H1 (cell line): ENCODE measurements around the gene LGALS9C. TPM values are rescaled to one million over a fixed set of nuclear protein-coding genes. Genes with fewer than 3 reads are reported as not detected.
"Not testable (repeated sequence)": the region's sequence is repeated elsewhere in the genome, so short reads cannot be mapped to it uniquely, and the experiment has no call there.

Experiments used
- CTCF ChIA-PET: fragments of 300-600 bp; sonication (Branson Sonifier 250); formaldehyde crosslinking; loops from one replicate; lab custom pipeline; 2021; ENCODE audit not compliant: partially characterized antibody; lab: Charles Lee
- POLR2A ChIA-PET: fragments of 300-600 bp; sonication (Branson Sonifier 250); formaldehyde crosslinking; loops from one replicate; lab custom pipeline; 2021; ENCODE audit warnings: inconsistent platforms; ENCODE audit not compliant: partially characterized antibody; lab: Charles Lee
- DNase-seq, 2 experiments: peaks; one replicate each; pipeline versions ENCODE4 v3.0.0 to v3.0.0-alpha.2; 2010 to 2022; ENCODE audit warnings: low spot score in 2 of 2, low read depth in 1 of 2, mixed read lengths in 1 of 2
- FAIRE-seq: peaks from 2 replicates; lab custom pipeline; 2011; peaks lifted over from hg19 to GRCh38; lab: Jason Lieb, UNC
- H2AFZ ChIP-seq: 2 replicates; pipeline ENCODE4 v1.8.1; 2012; ENCODE audit warnings: low read length, inconsistent platforms
- H2AK5ac ChIP-seq: 2 replicates; pipeline ENCODE4 v1.6.1; 2013; ENCODE audit warnings: low read depth, low read length
- H2BK120ac ChIP-seq: replicated peaks from 2 replicates; pipeline ENCODE3; 2013; ENCODE audit warnings: low read depth, low read length, inconsistent platforms
- H2BK12ac ChIP-seq: 2 replicates; pipeline ENCODE4 v1.6.1; 2013; ENCODE audit warnings: low read depth, low read length
- H2BK15ac ChIP-seq: 2 replicates; pipeline ENCODE4 v1.6.1; 2013; ENCODE audit warnings: low read length
- H2BK20ac ChIP-seq: 2 replicates; pipeline ENCODE4 v1.6.1; 2013; ENCODE audit warnings: low read length
- H2BK5ac ChIP-seq: 2 replicates; pipeline ENCODE4 v1.6.1; 2013; ENCODE audit warnings: low read depth, low read length
- H3K14ac ChIP-seq: 2 replicates; pipeline ENCODE4 v1.6.1; 2013; ENCODE audit warnings: inconsistent platforms; ENCODE audit not compliant: insufficient read length
- H3K18ac ChIP-seq: 2 replicates; pipeline ENCODE4 v1.6.1; 2013; ENCODE audit warnings: low read length; ENCODE audit errors: extremely low read depth
- H3K23ac ChIP-seq: 2 replicates; pipeline ENCODE4 v1.6.1; 2013; ENCODE audit warnings: inconsistent platforms; ENCODE audit not compliant: insufficient read length
- H3K23me2 ChIP-seq: 2 replicates; pipeline ENCODE4 v1.6.1; 2013; ENCODE audit warnings: low read depth, low read length
- H3K27ac ChIP-seq: 2 replicates; pipeline ENCODE4 v1.6.1; 2011; ENCODE audit warnings: low read depth, low read length, inconsistent platforms
- H3K27me3 ChIP-seq, 4 experiments: replicated peaks in 1 of 4; 1 replicate in 1 of 4; 2 replicates in 3 of 4; pipeline versions ENCODE4 v1.6.1 to v1.8.1; 2011 to 2013; ENCODE audit warnings: low read length in 3 of 4, mild to moderate bottlenecking in 3 of 4, inconsistent platforms in 2 of 4, mixed read lengths in 2 of 4, moderate library complexity in 1 of 4; ENCODE audit not compliant: control insufficient read depth in 3 of 4, insufficient read depth in 3 of 4; ENCODE audit errors: extremely low read depth in 1 of 4
- H3K36me3 ChIP-seq, 4 experiments: 2 replicates each; pipeline versions ENCODE4 v1.6.1 to v1.8.1; 2011 to 2013; ENCODE audit warnings: mild to moderate bottlenecking in 4 of 4, low read length in 3 of 4, moderate library complexity in 2 of 4, control low read depth in 1 of 4, inconsistent platforms in 1 of 4; ENCODE audit not compliant: insufficient read depth in 4 of 4, control insufficient read depth in 2 of 4
- H3K4ac ChIP-seq: replicated peaks from 2 replicates; pipeline ENCODE3; 2013; ENCODE audit warnings: low read length, low read depth, mixed read lengths, inconsistent platforms; ENCODE audit not compliant: insufficient read length
- H3K4me1 ChIP-seq, 4 experiments: replicated peaks in 1 of 4; 1 replicate in 1 of 4; 2 replicates in 3 of 4; pipeline versions ENCODE4 v1.6.1 to v1.8.1; 2011 to 2013; ENCODE audit warnings: low read length in 3 of 4, inconsistent platforms in 2 of 4, mixed read lengths in 1 of 4; ENCODE audit not compliant: insufficient read depth in 4 of 4, control insufficient read depth in 3 of 4
- H3K4me2 ChIP-seq, 2 experiments: 2 replicates each; pipeline versions ENCODE4 v1.6.1 to v1.8.1; 2011 to 2013; ENCODE audit warnings: low read depth in 2 of 2, low read length in 2 of 2, control low read depth in 1 of 2, inconsistent platforms in 1 of 2, mild to moderate bottlenecking in 1 of 2; ENCODE audit not compliant: insufficient read depth in 1 of 2
- H3K4me3 ChIP-seq, 4 experiments: fragments of 200-600, 300-600 bp in 1 of 4; sonication (generic), shearing (Covaris generic), sonication (Bioruptor Twin) in 1 of 4; 2 replicates each; pipeline versions ENCODE4 v1.5.1 to v1.8.1; 2011 to 2016; ENCODE audit warnings: low read length in 4 of 4, low read depth in 3 of 4, control low read depth in 2 of 4, inconsistent platforms in 2 of 4, mild to moderate bottlenecking in 2 of 4, mixed read lengths in 1 of 4, moderate library complexity in 1 of 4; ENCODE audit not compliant: insufficient read depth in 2 of 4; ENCODE audit errors: extremely low read depth in 1 of 4
- H3K56ac ChIP-seq: replicated peaks from 2 replicates; pipeline ENCODE3; 2013; ENCODE audit warnings: low read depth, mild to moderate bottlenecking, mixed read lengths, low read length, inconsistent platforms; ENCODE audit not compliant: insufficient read length
- H3K79me1 ChIP-seq: 2 replicates; pipeline ENCODE4 v1.6.1; 2013; ENCODE audit warnings: low read depth, low read length, control low read depth
- H3K79me2 ChIP-seq, 2 experiments: 2 replicates each; pipeline versions ENCODE4 v1.6.1 to v1.8.1; 2012 to 2013; ENCODE audit warnings: low read length in 2 of 2, mild to moderate bottlenecking in 2 of 2, inconsistent platforms in 1 of 2; ENCODE audit not compliant: insufficient read depth in 2 of 2, control insufficient read depth in 1 of 2
- H3K9ac ChIP-seq, 4 experiments: replicated peaks in 1 of 4; 1 replicate in 1 of 4; 2 replicates in 3 of 4; pipeline versions ENCODE4 v1.6.1 to v1.8.1; 2011 to 2013; ENCODE audit warnings: low read depth in 3 of 4, low read length in 3 of 4, control low read depth in 2 of 4, mild to moderate bottlenecking in 2 of 4, moderate library complexity in 2 of 4, inconsistent platforms in 1 of 4; ENCODE audit errors: extremely low read depth in 1 of 4
- H3K9me3 ChIP-seq, 2 experiments: 2 replicates each; pipeline versions ENCODE4 v1.6.1 to v1.8.1; 2012 to 2013; ENCODE audit warnings: mild to moderate bottlenecking in 2 of 2, moderate library complexity in 2 of 2, control low read depth in 1 of 2, inconsistent platforms in 1 of 2, low read depth in 1 of 2, low read length in 1 of 2, mixed read lengths in 1 of 2; ENCODE audit not compliant: insufficient read depth in 2 of 2
- H4K20me1 ChIP-seq, 2 experiments: replicated peaks in 1 of 2; 2 replicates each; pipeline versions ENCODE3 to v1.8.1; 2011 to 2013; ENCODE audit warnings: inconsistent platforms in 2 of 2, low read length in 2 of 2, mild to moderate bottlenecking in 1 of 2; ENCODE audit not compliant: insufficient read depth in 2 of 2, control insufficient read depth in 1 of 2
- H4K5ac ChIP-seq: 2 replicates; pipeline ENCODE4 v1.6.1; 2013; ENCODE audit warnings: low read length, low read depth, mixed read lengths, inconsistent platforms; ENCODE audit not compliant: insufficient read length
- H4K8ac ChIP-seq: 2 replicates; pipeline ENCODE4 v1.8.0; 2013; ENCODE audit warnings: mild to moderate bottlenecking, moderate library complexity, low read length, inconsistent platforms; ENCODE audit not compliant: insufficient read depth; ENCODE audit errors: extremely low read depth
- H4K91ac ChIP-seq: replicated peaks from 2 replicates; pipeline ENCODE3; 2013; ENCODE audit warnings: low read length, mixed read lengths, inconsistent platforms; ENCODE audit not compliant: insufficient read length
- WGBS, 2 experiments: shearing (Covaris generic) in 1 of 2; methylation state at CpG; one replicate each; pipeline versions ENCODE4 v1.1.6 to v1.1.7; 2013 to 2015; ENCODE audit warnings: low lambda C conversion rate in 2 of 2, mixed read lengths in 2 of 2, inconsistent platforms in 1 of 2, low coverage in 1 of 2, missing lambda C conversion rate in 1 of 2; ENCODE audit not compliant: insufficient replicate concordance in 2 of 2, insufficient coverage in 1 of 2, insufficient read length in 1 of 2; ENCODE audit errors: extremely low coverage in 1 of 2, missing lambda C conversion rate in 1 of 2; 5-methylcytosine and 5-hydroxymethylcytosine counted together
- polyA plus RNA-seq, 7 experiments: library from polyadenylated mRNA; depleted of rRNA in 3 of 7; stranded (reverse) in 5 of 7; unstranded in 2 of 7; fragments of >200 nt in 5 of 7; fragments of 200-250 nt in 2 of 7; gene quantifications; 1 replicate in 5 of 7; 2 replicates in 1 of 7; 4 replicates in 1 of 7; pipeline versions ENCODE4 v1.2.1 to v1.2.3, GENCODE V29; 2011 to 2013; ENCODE audit warnings: missing spikeins in 2 of 7, mixed read lengths in 2 of 7
- total RNA-seq: library from RNA; stranded (reverse); fragmentation: NEBNext Ultra II Directional; extraction: Animal tissue kit (Norgen Biotek cat#: 25700); gene quantifications from 2 replicates; pipeline ENCODE4 v1.2.1, GENCODE V29; 2021

Gene LGALS9C
- total and polyA plus RNA-seq, 2 of the 8 experiments (the other 6 are each of a cell fraction or from before 2014, with no cell fraction given), result 0.03 TPM; not detected in 1

- not testable (repeated sequence) for H3K9me3 ChIP-seq
These were observed 44.4 kb upstream of the LGALS9C start for GRCh38 chr17:18432206-18432605.

GRCh38 chr17:18439465-18439870 is 37.1 kb upstream of the LGALS9C start:
- H3K36me3 ChIP-seq, H3K79me1 ChIP-seq, H4K8ac ChIP-seq, H3K56ac ChIP-seq, H3K4me2 ChIP-seq, H3K18ac ChIP-seq, H2BK20ac ChIP-seq, H2BK5ac ChIP-seq, H2AFZ ChIP-seq, H3K4me1 ChIP-seq, H2BK120ac ChIP-seq, H3K79me2 ChIP-seq, H3K23ac ChIP-seq, H4K5ac ChIP-seq, H3K23me2 ChIP-seq, H3K14ac ChIP-seq, POLR2A ChIA-PET, H4K91ac ChIP-seq, H3K9ac ChIP-seq, H2AK5ac ChIP-seq, DNase-seq, H3K27me3 ChIP-seq, H3K27ac ChIP-seq, FAIRE-seq, CTCF ChIA-PET, H4K20me1 ChIP-seq, H3K4me3 ChIP-seq, H2BK15ac ChIP-seq, H3K4ac ChIP-seq, H2BK12ac ChIP-seq, H3K9me3 ChIP-seq: not testable (repeated sequence)
- WGBS, 2 experiments, result 76% methylated on average over 4 of the region's 9 CpGs; no CpG with 5 or more reads in 1 of the 2 experiments

More at GRCh38 chr17:18432206-18432605, 44.4 kb upstream of the LGALS9C start:
- H3K4me1 ChIP-seq, H2AK5ac ChIP-seq, H2BK12ac ChIP-seq, H2BK120ac ChIP-seq, H2BK5ac ChIP-seq, H3K23me2 ChIP-seq, H4K91ac ChIP-seq, H2AFZ ChIP-seq, H2BK15ac ChIP-seq, H3K23ac ChIP-seq, CTCF ChIA-PET, H3K36me3 ChIP-seq, H4K5ac ChIP-seq, H4K20me1 ChIP-seq, H3K79me1 ChIP-seq, H2BK20ac ChIP-seq, H3K4ac ChIP-seq, DNase-seq, H3K56ac ChIP-seq, H3K9ac ChIP-seq, H3K14ac ChIP-seq, H4K8ac ChIP-seq, H3K4me2 ChIP-seq, H3K27ac ChIP-seq, H3K4me3 ChIP-seq, H3K27me3 ChIP-seq, H3K18ac ChIP-seq, H3K79me2 ChIP-seq, POLR2A ChIA-PET, FAIRE-seq: not testable (repeated sequence)
- no CpG with 5 or more reads among the region's 9 CpGs for WGBS, 2 experiments
